IMR-90 (cell line): ENCODE data around the gene ACRBP. TPM values are rescaled to one million over a fixed set of nuclear protein-coding genes. Genes with fewer than 3 reads are reported as not detected.

Experiments used
- ATAC-seq: fragments of 200-7000 bp; cut with Tn5 transposase; 2 replicates; pipeline ENCODE4 v1.9.1; 2020; ENCODE audit warnings: low read depth, mild to moderate bottlenecking, moderate library complexity
- BruUV-seq: library from RNA; stranded (reverse); fragments of 400-500 nt; replicated peaks from 2 replicates; lab custom pipeline; 2021; lab: Mats Ljungman, UMichigan
- CTCF ChIA-PET: fragments of 300-600 bp; formaldehyde crosslinking; extraction: SDS; loops from one replicate; lab custom pipeline; 2021; ENCODE audit warnings: antibody characterized with exemption; lab: Yijun Ruan, JAX
- POLR2A ChIA-PET: fragments of 300-600 bp; sonication (Branson Sonifier 250); formaldehyde crosslinking; loops from one replicate; lab custom pipeline; 2022; ENCODE audit warnings: antibody characterized with exemption; ENCODE audit not compliant: unreplicated experiment; lab: Charles Lee
- DNase-seq: peaks from one replicate; pipeline ENCODE4 v3.0.0; 2013
- H2AFZ ChIP-seq: replicated peaks from 2 replicates; pipeline ENCODE3; 2013; ENCODE audit warnings: low read length, mild to moderate bottlenecking; ENCODE audit not compliant: poor library complexity
- H2AK5ac ChIP-seq: 2 replicates; pipeline ENCODE4 v1.6.1; 2013; ENCODE audit warnings: low read depth, low read length, inconsistent platforms
- H2AK9ac ChIP-seq: replicated peaks from 2 replicates; pipeline ENCODE3; 2013; ENCODE audit warnings: mild to moderate bottlenecking, low read depth, low read length, moderate library complexity; ENCODE audit not compliant: poor library complexity
- H2BK120ac ChIP-seq: 2 replicates; pipeline ENCODE4 v1.6.1; 2013; ENCODE audit warnings: low read depth, low read length, inconsistent platforms
- H2BK15ac ChIP-seq: 3 replicates; pipeline ENCODE4 v1.6.1; 2013; ENCODE audit warnings: low read depth, low read length, inconsistent platforms
- H2BK20ac ChIP-seq: 2 replicates; pipeline ENCODE4 v1.6.1; 2013; ENCODE audit warnings: low read depth, mild to moderate bottlenecking, inconsistent platforms, low read length, moderate library complexity
- H2BK5ac ChIP-seq: 2 replicates; pipeline ENCODE4 v1.6.1; 2013; ENCODE audit warnings: mild to moderate bottlenecking, low read depth, low read length, inconsistent platforms; ENCODE audit not compliant: poor library complexity, severe bottlenecking
- H3K14ac ChIP-seq: replicated peaks from 2 replicates; pipeline ENCODE4 v1.6.1; 2013; ENCODE audit warnings: low read depth, low read length, inconsistent platforms
- H3K18ac ChIP-seq: 2 replicates; pipeline ENCODE4 v1.6.1; 2013; ENCODE audit warnings: low read depth, low read length, control low read depth
- H3K23ac ChIP-seq: 2 replicates; pipeline ENCODE4 v1.6.1; 2013; ENCODE audit warnings: low read depth, low read length, inconsistent platforms
- H3K27ac ChIP-seq: 2 replicates; pipeline ENCODE4 v1.5.1; 2013; ENCODE audit warnings: mild to moderate bottlenecking, control low read depth, low read length; ENCODE audit not compliant: insufficient read depth
- H3K27me3 ChIP-seq: 2 replicates; pipeline ENCODE4 v1.6.1; 2013; ENCODE audit warnings: low read length; ENCODE audit not compliant: control insufficient read depth, insufficient read depth
- H3K36me3 ChIP-seq: 2 replicates; pipeline ENCODE4 v1.6.1; 2013; ENCODE audit warnings: low read length, mixed read lengths; ENCODE audit not compliant: control insufficient read depth, insufficient read depth
- H3K4ac ChIP-seq: 2 replicates; pipeline ENCODE4 v1.6.1; 2013; ENCODE audit warnings: low read depth, low read length, inconsistent platforms
- H3K4me1 ChIP-seq: 2 replicates; pipeline ENCODE4 v1.6.1; 2013; ENCODE audit warnings: low read length, mixed read lengths; ENCODE audit not compliant: control insufficient read depth, insufficient read depth
- H3K4me2 ChIP-seq: 2 replicates; pipeline ENCODE4 v1.6.1; 2013; ENCODE audit warnings: low read depth, mild to moderate bottlenecking, control low read depth, low read length, moderate library complexity
- H3K4me3 ChIP-seq: 2 replicates; pipeline ENCODE4 v1.5.1; 2013; ENCODE audit warnings: low read depth, mild to moderate bottlenecking, control low read depth, low read length, moderate library complexity; ENCODE audit not compliant: insufficient read depth
- H3K56ac ChIP-seq: 2 replicates; pipeline ENCODE4 v1.6.1; 2013; ENCODE audit warnings: low read length, inconsistent platforms; ENCODE audit not compliant: insufficient read depth; ENCODE audit errors: extremely low read depth
- H3K79me1 ChIP-seq, 2 experiments: 2 replicates each; pipeline ENCODE4 v1.6.1; 2013; ENCODE audit warnings: low read length in 2 of 2, inconsistent platforms in 1 of 2, low read depth in 1 of 2
- H3K9ac ChIP-seq: 2 replicates; pipeline ENCODE4 v1.6.1; 2013; ENCODE audit warnings: low read depth, low read length, control low read depth
- H3K9me1 ChIP-seq: 2 replicates; pipeline ENCODE4 v1.6.1; 2013; ENCODE audit warnings: low read length, inconsistent platforms; ENCODE audit not compliant: insufficient read depth
- H3K9me3 ChIP-seq: 2 replicates; pipeline ENCODE4 v1.6.1; 2013; ENCODE audit warnings: low read length; ENCODE audit not compliant: control insufficient read depth, insufficient read depth
- H4K20me1 ChIP-seq: 2 replicates; pipeline ENCODE4 v1.6.1; 2013; ENCODE audit warnings: low read length, inconsistent platforms; ENCODE audit not compliant: insufficient read depth
- H4K5ac ChIP-seq: 2 replicates; pipeline ENCODE4 v1.6.1; 2013; ENCODE audit warnings: mild to moderate bottlenecking, low read depth, low read length, control low read depth
- H4K8ac ChIP-seq, 2 experiments: 2 replicates each; pipeline ENCODE4 v1.6.1; 2013; ENCODE audit warnings: low read depth in 2 of 2, low read length in 2 of 2, control low read depth in 1 of 2, inconsistent platforms in 1 of 2
- H4K91ac ChIP-seq: 2 replicates; pipeline ENCODE4 v1.6.1; 2013; ENCODE audit warnings: low read depth, low read length, inconsistent platforms; ENCODE audit not compliant: insufficient read depth
- BHLHE40 ChIP-seq: fragments of 150-350 bp; IDR thresholded peaks from 2 replicates; pipeline ENCODE4 v1.6.1; 2016; ENCODE audit warnings: mild to moderate bottlenecking, low read depth, low read length
- ELK1 ChIP-seq: fragments of 150-350 bp; IDR thresholded peaks from 2 replicates; pipeline ENCODE4 v1.6.1; 2016; ENCODE audit warnings: low read depth, mild to moderate bottlenecking, low read length, moderate library complexity, borderline replicate concordance
- FOS ChIP-seq: fragments of 150-350 bp; IDR thresholded peaks from 2 replicates; pipeline ENCODE4 v1.6.1; 2016; ENCODE audit warnings: low read depth, low read length
- MAFK ChIP-seq: IDR thresholded peaks from 2 replicates; pipeline ENCODE4 v1.6.1; 2012; ENCODE audit warnings: low read depth, low read length, improper control_type of control experiment
- MAZ ChIP-seq: IDR thresholded peaks from 2 replicates; pipeline ENCODE4 v1.6.1; 2012; ENCODE audit warnings: low read depth, mild to moderate bottlenecking, low read length, improper control_type of control experiment, moderate library complexity, borderline replicate concordance
- MXI1 ChIP-seq: IDR thresholded peaks from 2 replicates; pipeline ENCODE4 v1.6.1; 2012; ENCODE audit warnings: low read depth, mild to moderate bottlenecking, low read length, moderate library complexity, borderline replicate concordance
- POLR2A ChIP-seq: IDR thresholded peaks from 2 replicates; pipeline ENCODE4 v1.6.1; 2012; ENCODE audit warnings: mild to moderate bottlenecking, low read depth, low read length
- RAD21 ChIP-seq: IDR thresholded peaks from 2 replicates; pipeline ENCODE4 v1.6.1; 2012; ENCODE audit warnings: low read length, improper control_type of control experiment
- WGBS, 2 experiments: methylation state at CpG; one replicate each; pipeline versions ENCODE4 v1.1.5 to v1.1.7; 2013; ENCODE audit warnings: missing lambda C conversion rate in 2 of 2; ENCODE audit not compliant: insufficient read length in 1 of 2; ENCODE audit errors: extremely low coverage in 2 of 2; 5-methylcytosine and 5-hydroxymethylcytosine counted together
- dilution Hi-C: fragments of 300-500 bp; cut with HindIII; formaldehyde crosslinking; loops from one replicate; pipeline ENCODE4 v1.14.3; 2018; ENCODE audit warnings: low sequenced_read_pairs; ENCODE audit not compliant: unreplicated experiment
- in situ Hi-C: fragments of 300-500 bp; cut with MboI; formaldehyde crosslinking; loops from 3 replicates; pipeline ENCODE4 v1.14.3; 2019; ENCODE audit warnings: low sequenced_read_pairs, inconsistent platforms, mixed read lengths
- intact Hi-C: fragments of 100-400 bp; cut with micrococcal nuclease; formaldehyde crosslinking; loops from 2 replicates; pipeline ENCODE4 v1.10.0; 2022
- polyA plus RNA-seq, 3 experiments: library from polyadenylated mRNA; depleted of rRNA; stranded (reverse); fragments of >200 nt; gene quantifications; 2 replicates each; pipeline ENCODE4 v1.2.3, GENCODE V29; 2012; ENCODE audit warnings: low replicate concordance in 1 of 3
- total RNA-seq: library from RNA; depleted of rRNA; stranded (reverse); fragments of >200 nt; gene quantifications from 2 replicates; pipeline ENCODE4 v1.2.3, GENCODE V29; 2012

Gene ACRBP
- total and polyA plus RNA-seq, 2 of the 4 experiments (the other 2 are of a cell fraction): 0.38 TPM; not detected in 1

GRCh38 chr12:6685814-6686213 lies 38.6 kb upstream of the ACRBP start:
- in situ Hi-C loops: loop anchor here (10.0 kb wide), 1 partner anchor 111 kb away; no protein-coding TSS in a partner anchor
- H3K9ac ChIP-seq: no peak overlapping the region
- ChIA-PET POLR2A (no interaction called here), CTCF (interaction anchor here (0.6 to 0.8 kb wide), 2 partner anchors 21 to 237 kb away, joined by 3 read pairs; no protein-coding TSS in a partner anchor)
- no peak overlapping the region for H3K4me3 ChIP-seq
- no peaks in the 10 kb centered on the region for H3K9me3 ChIP-seq
- no peak overlapping the region for H2AK5ac ChIP-seq
- H4K8ac ChIP-seq: no peak overlapping the region
- H2BK20ac ChIP-seq: no peak overlapping the region
- TF ChIP-seq FOS (no peak), POLR2A (no peak), MAZ (no peak), MAFK (no peak), RAD21 (no peak), BHLHE40 (no peak), MXI1 (no peak), ELK1 (no peak)
- no peak overlapping the region for H4K91ac ChIP-seq
- no peak overlapping the region for H2AFZ ChIP-seq
- H2BK5ac ChIP-seq: no peak overlapping the region
- peaks cover 18 to 62% of the 10 kb centered on the region in 2 experiments for H3K79me1 ChIP-seq
- no peak overlapping the region for H3K56ac ChIP-seq
- H3K18ac ChIP-seq: no peak overlapping the region
- H3K4me2 ChIP-seq: no peak overlapping the region
- no TSS peak for BruUV-seq
- intact Hi-C loops: loop anchor here (5.0 to 10.0 kb wide), 2 partner anchors 131 to 141 kb away; partner anchors contain the start of genes IFFO1 and P3H3
- peaks cover 5% of the 10 kb centered on the region for H3K4me1 ChIP-seq
- no peak overlapping the region for H3K14ac ChIP-seq
- H2BK15ac ChIP-seq: no peak overlapping the region
- no peaks in the 10 kb centered on the region for H3K9me1 ChIP-seq
- dilution Hi-C loops: no loop called here
- H3K27me3 ChIP-seq: no peaks in the 10 kb centered on the region
- H3K36me3 ChIP-seq: peaks cover 6% of the 10 kb centered on the region; the same call in 1 of the 2 replicates
- H3K4ac ChIP-seq: no peak overlapping the region
- no peak overlapping the region for H4K5ac ChIP-seq
- no CpG with 5 or more reads among the region's 3 CpGs for WGBS, 2 experiments
- no peak overlapping the region for H3K27ac ChIP-seq
- H3K23ac ChIP-seq: no peak overlapping the region
- DNase-seq (no peak), ATAC-seq (no peak)
- no peak overlapping the region for H2BK120ac ChIP-seq
- H4K20me1 ChIP-seq: peaks cover 29% of the 10 kb centered on the region; the same call in 1 of the 2 replicates
- no peak overlapping the region for H2AK9ac ChIP-seq
